GM13977 (cell line): Measurements from ENCODE around the gene TIMD4.

Experiments
- DNase-seq: peaks from one replicate; pipeline ENCODE4 v3.0.0; 2012; ENCODE audit warnings: low spot score
- in situ Hi-C: fragments of 300-500 bp; cut with MboI; formaldehyde crosslinking; loops from one replicate; pipeline ENCODE4 v1.12.0; 2022; ENCODE audit warnings: low sequenced_read_pairs, low pct_unique_long_range_greater_than_20kb, mixed read lengths, inconsistent platforms; ENCODE audit not compliant: unreplicated experiment
- TF ChIP-seq, protein P1 (sequence below): IDR thresholded peaks from 2 replicates; pipeline ENCODE4 v1.5.1; 2012; ENCODE audit warnings: mild to moderate bottlenecking, control low read depth; ENCODE audit not compliant: insufficient read depth; ENCODE audit errors: extremely low read depth, missing control alignments

Gene TIMD4

DNA sequence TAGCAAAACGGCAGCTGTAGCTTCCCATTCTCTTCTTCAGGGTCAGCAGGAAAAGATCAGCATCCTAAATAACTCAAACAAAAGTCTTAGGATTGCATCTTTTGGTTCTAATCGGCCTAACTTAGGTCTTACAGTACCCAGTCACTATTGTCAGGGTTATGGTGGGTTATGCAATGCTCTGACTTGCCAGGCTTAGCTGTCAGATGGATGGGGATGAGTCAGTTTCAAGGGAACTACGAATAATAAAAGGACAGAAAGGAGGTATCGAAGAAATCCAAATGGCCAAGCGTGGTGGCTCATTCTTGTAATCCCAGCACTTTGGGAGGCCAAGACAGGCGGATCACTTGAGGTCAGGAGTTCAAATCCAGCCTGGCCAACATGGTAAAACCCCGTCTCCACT lies 66.5 kb downstream of the TIMD4 start:
- no peak for DNase-seq
- TF ChIP-seq, protein P1, sequence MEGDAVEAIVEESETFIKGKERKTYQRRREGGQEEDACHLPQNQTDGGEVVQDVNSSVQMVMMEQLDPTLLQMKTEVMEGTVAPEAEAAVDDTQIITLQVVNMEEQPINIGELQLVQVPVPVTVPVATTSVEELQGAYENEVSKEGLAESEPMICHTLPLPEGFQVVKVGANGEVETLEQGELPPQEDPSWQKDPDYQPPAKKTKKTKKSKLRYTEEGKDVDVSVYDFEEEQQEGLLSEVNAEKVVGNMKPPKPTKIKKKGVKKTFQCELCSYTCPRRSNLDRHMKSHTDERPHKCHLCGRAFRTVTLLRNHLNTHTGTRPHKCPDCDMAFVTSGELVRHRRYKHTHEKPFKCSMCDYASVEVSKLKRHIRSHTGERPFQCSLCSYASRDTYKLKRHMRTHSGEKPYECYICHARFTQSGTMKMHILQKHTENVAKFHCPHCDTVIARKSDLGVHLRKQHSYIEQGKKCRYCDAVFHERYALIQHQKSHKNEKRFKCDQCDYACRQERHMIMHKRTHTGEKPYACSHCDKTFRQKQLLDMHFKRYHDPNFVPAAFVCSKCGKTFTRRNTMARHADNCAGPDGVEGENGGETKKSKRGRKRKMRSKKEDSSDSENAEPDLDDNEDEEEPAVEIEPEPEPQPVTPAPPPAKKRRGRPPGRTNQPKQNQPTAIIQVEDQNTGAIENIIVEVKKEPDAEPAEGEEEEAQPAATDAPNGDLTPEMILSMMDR, result no peak
- in situ Hi-C loops, result no loop called here

DNA sequence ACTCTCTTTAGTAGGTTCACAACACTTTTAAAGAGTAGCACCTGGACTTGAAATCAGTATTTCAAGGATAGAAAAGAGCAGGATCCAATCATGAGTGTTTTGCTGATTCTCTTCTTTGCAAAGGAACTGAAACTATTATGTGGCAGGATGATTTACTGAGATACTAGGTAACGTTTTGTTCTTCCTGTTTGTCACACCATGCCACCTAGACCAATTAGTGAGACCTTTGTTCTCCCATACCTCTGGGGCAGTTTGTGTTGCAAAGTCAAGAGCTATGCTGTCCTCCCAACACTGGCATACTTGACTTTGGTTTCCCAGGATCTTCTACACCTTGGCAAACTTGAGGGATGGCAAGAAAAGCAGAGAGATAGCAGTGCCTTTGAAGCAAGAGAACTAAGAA lies 69.5 kb downstream of the TIMD4 start:
- in situ Hi-C loops, result no loop called here
- TF ChIP-seq, protein P1, result no peak
- DNase-seq, result no peak

DNA sequence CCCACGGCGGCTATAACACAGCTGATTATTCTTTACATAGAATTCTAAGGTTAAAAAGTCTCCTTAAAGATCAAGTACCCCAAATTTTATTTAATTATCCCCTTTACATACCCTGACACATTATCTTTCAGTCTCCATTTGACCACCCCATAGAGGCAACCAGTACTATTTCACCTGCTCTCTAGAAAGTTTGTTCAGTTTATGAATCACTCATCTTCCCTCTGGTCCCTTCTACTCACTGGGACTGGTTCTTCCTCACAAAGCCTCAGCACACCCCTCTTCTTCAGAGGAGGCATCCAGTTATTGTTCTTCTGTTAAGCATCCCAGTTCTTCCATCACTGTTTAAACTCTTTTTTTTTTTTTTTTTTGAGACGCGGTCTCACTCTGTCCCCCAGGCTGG lies 70.2 kb downstream of the TIMD4 start:
- TF ChIP-seq, protein P1, result no peak
- DNase-seq, result no peak
- in situ Hi-C loops, result no loop called here

DNA sequence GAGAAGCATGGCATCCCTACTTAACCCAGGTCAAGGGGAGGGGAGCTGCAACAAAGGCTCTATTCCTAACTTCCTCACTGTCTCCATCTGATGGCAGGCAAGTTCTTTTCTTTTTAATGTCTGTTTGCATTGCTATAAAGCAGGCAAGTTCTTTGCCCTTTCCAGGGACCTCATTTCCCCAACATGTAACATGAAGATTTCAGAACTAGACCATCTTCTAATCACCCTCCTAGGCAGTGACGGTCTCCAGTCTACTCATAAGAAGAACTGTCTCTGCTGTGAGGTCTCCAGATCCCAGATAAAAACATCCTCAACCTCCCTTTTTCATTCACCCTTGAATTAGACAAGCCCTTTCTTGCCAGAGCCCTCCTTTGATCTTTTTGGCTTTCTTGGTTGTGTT lies 70.8 kb downstream of the TIMD4 start:
- TF ChIP-seq, protein P1, result peak; percentile 33
- DNase-seq, result no peak
- in situ Hi-C loops, result no loop called here

DNA sequence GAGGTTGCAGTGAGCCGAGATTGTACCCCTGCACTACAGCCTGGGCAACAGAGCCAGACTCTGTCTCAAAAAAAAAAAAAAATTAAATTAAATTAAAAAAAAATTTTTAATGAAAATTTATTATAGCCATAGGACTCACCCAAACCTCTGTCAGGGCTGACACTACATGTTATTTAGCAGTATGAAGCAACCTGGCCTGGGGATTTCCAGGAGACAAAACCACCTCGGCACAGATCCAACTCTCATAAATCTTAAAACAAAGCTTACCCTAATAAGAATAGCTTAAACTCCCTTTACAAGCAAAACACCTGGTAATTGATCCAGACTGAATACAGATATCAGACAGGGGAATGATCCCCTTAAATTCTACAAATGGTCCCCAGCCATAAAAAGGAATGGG lies 74.5 kb downstream of the TIMD4 start:
- in situ Hi-C loops, result no loop called here
- DNase-seq, result no peak
- TF ChIP-seq, protein P1, result no peak

DNA sequence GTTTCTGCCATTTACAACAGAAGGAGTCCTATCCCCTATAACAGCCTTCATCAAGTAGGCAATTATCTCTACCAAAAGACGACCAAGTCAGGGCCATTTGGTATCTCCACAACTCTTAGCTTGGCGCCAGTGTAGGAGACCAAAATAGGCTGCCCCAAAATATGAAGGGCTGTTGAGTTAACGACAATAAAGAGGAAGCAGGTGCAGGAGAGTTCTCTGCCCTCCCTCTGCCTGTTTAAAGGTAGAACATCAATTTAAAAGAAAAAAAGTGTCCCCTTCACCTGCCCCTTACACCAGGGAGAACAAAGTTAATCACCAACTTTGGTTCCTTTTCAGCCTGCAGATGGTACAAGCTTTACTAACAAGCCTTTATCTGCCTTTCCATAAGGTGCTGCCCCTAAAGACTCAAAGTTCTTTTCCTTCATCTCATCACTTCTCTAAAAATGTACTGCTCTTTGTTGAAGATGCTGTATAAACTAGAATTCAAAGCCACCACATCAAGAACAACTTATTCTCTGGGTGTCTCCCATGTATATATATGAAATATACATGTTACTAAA lies 79.6 kb downstream of the TIMD4 start:
- TF ChIP-seq, protein P1, result no peak
- no peak for DNase-seq
- in situ Hi-C loops, result no loop called here

DNA sequence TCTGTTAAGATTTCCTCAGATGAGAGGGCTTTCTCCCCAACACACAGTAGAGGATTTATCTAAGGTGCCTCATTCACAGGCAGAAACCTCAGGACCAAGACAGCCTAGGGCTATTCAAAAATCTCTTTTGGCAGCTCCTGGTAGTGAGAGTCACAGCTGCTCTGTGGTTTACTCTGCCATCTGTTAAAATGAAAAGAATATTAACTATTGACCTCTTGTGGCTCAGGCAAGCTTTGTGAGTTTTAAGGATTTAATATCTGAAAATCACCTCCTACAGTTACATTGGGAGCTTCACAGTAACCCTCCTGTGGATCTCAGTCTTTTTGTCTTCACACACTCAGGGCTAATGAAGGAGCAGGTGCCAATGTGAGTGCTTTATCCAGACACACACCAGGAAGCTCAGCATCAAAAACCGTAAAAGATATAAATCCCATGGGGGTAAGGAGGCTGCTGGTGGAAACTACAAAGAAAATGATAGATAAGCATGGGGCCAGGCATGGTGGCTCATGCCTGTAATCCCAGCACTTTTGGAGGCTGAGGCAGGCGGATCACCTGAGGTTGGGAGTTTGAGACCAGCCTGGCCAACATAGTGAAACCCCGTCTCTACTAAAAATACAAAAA lies 83.3 kb downstream of the TIMD4 start:
- in situ Hi-C loops, result no loop called here
- TF ChIP-seq, protein P1, result no peak
- peak; percentile 13 for DNase-seq
